ENCODE measurements around the gene TCF7L1.

The TCF7L1 gene

GRCh38 chr2:85184231-85184630, 51.0 kb downstream of the TCF7L1 start:
- H3K36me3 ChIP-seq (ENCODE audit: control insufficient read depth, insufficient read depth, low read length), result peaks cover 12% of the 10 kb centered on the region
- H3K9me3 ChIP-seq (ENCODE audit: control insufficient read depth, insufficient read depth, low read length), result no peaks in the 10 kb centered on the region
- peaks cover 35% of the 10 kb centered on the region for H3K4me1 ChIP-seq (ENCODE audit: control insufficient read depth, insufficient read depth, low read length)
- no peaks in the 10 kb centered on the region for H3K27me3 ChIP-seq (ENCODE audit: control insufficient read depth, insufficient read depth, low read length)
- no peak overlapping the region for H3K9ac ChIP-seq (ENCODE audit: low read depth, low read length)
- H3K27ac ChIP-seq (ENCODE audit: low read depth, low read length), result no peak overlapping the region
- no peak overlapping the region for H3K4me3 ChIP-seq (ENCODE audit: low read depth, low read length)

GRCh38 chr2:85184990-85185389, 51.8 kb downstream of the TCF7L1 start:
- H3K27me3 ChIP-seq (ENCODE audit: control insufficient read depth, insufficient read depth, low read length), result no peaks in the 10 kb centered on the region
- peaks cover 12% of the 10 kb centered on the region for H3K36me3 ChIP-seq (ENCODE audit: control insufficient read depth, insufficient read depth, low read length)
- no peaks in the 10 kb centered on the region for H3K9me3 ChIP-seq (ENCODE audit: control insufficient read depth, insufficient read depth, low read length)
- no peak overlapping the region for H3K9ac ChIP-seq (ENCODE audit: low read depth, low read length)
- no peak overlapping the region for H3K4me3 ChIP-seq (ENCODE audit: low read depth, low read length)
- no peak overlapping the region for H3K27ac ChIP-seq (ENCODE audit: low read depth, low read length)
- H3K4me1 ChIP-seq (ENCODE audit: control insufficient read depth, insufficient read depth, low read length), result peaks cover 30% of the 10 kb centered on the region

GRCh38 chr2:85185431-85185940, 52.3 kb downstream of the TCF7L1 start:
- Histone ChIP-seq H3K4me3 (ENCODE audit: low read depth, low read length) (no peak overlapping the region), H3K9ac (ENCODE audit: low read depth, low read length) (no peak overlapping the region), H3K36me3 (ENCODE audit: control insufficient read depth, insufficient read depth, low read length) (peaks cover 12% of the 10 kb centered on the region), H3K9me3 (ENCODE audit: control insufficient read depth, insufficient read depth, low read length) (no peaks in the 10 kb centered on the region), H3K27ac (ENCODE audit: low read depth, low read length) (no peak overlapping the region), H3K4me1 (ENCODE audit: control insufficient read depth, insufficient read depth, low read length) (peaks cover 25% of the 10 kb centered on the region), H3K27me3 (ENCODE audit: control insufficient read depth, insufficient read depth, low read length) (no peaks in the 10 kb centered on the region)

- H3K27me3 ChIP-seq (ENCODE audit: control insufficient read depth, insufficient read depth, low read length), result no peaks in the 10 kb centered on the region
- H3K27ac ChIP-seq (ENCODE audit: low read depth, low read length), result no peak overlapping the region
- peaks cover 17% of the 10 kb centered on the region for H3K4me1 ChIP-seq (ENCODE audit: control insufficient read depth, insufficient read depth, low read length)
- no peak overlapping the region for H3K9ac ChIP-seq (ENCODE audit: low read depth, low read length)
- no peaks in the 10 kb centered on the region for H3K9me3 ChIP-seq (ENCODE audit: control insufficient read depth, insufficient read depth, low read length)
- H3K36me3 ChIP-seq (ENCODE audit: control insufficient read depth, insufficient read depth, low read length), result peaks cover 12% of the 10 kb centered on the region
- H3K4me3 ChIP-seq (ENCODE audit: low read depth, low read length), result no peak overlapping the region
These were observed 53.9 kb downstream of the TCF7L1 start for GRCh38 chr2:85187069-85187468.

- Histone ChIP-seq H3K36me3 (ENCODE audit: control insufficient read depth, insufficient read depth, low read length) (peaks cover 14% of the 10 kb centered on the region), H3K9me3 (ENCODE audit: control insufficient read depth, insufficient read depth, low read length) (no peaks in the 10 kb centered on the region), H3K9ac (ENCODE audit: low read depth, low read length) (no peak overlapping the region), H3K4me1 (ENCODE audit: control insufficient read depth, insufficient read depth, low read length) (peaks cover 15% of the 10 kb centered on the region), H3K27me3 (ENCODE audit: control insufficient read depth, insufficient read depth, low read length) (no peaks in the 10 kb centered on the region), H3K4me3 (ENCODE audit: low read depth, low read length) (no peak overlapping the region), H3K27ac (ENCODE audit: low read depth, low read length) (no peak overlapping the region)
These were observed 55.7 kb downstream of the TCF7L1 start for GRCh38 chr2:85188852-85189251.

GRCh38 chr2:85189606-85190270, 56.5 kb downstream of the TCF7L1 start:
- Histone ChIP-seq H3K4me1 (ENCODE audit: control insufficient read depth, insufficient read depth, low read length) (peaks cover 15% of the 10 kb centered on the region), H3K27me3 (ENCODE audit: control insufficient read depth, insufficient read depth, low read length) (no peaks in the 10 kb centered on the region), H3K9ac (ENCODE audit: low read depth, low read length) (no peak overlapping the region), H3K9me3 (ENCODE audit: control insufficient read depth, insufficient read depth, low read length) (no peaks in the 10 kb centered on the region), H3K36me3 (ENCODE audit: control insufficient read depth, insufficient read depth, low read length) (peaks cover 14% of the 10 kb centered on the region), H3K4me3 (ENCODE audit: low read depth, low read length) (no peak overlapping the region), H3K27ac (ENCODE audit: low read depth, low read length) (no peak overlapping the region)

- H3K36me3 ChIP-seq (ENCODE audit: control insufficient read depth, insufficient read depth, low read length), result peaks cover 14% of the 10 kb centered on the region
- no peaks in the 10 kb centered on the region for H3K27me3 ChIP-seq (ENCODE audit: control insufficient read depth, insufficient read depth, low read length)
- no peak overlapping the region for H3K4me3 ChIP-seq (ENCODE audit: low read depth, low read length)
- no peaks in the 10 kb centered on the region for H3K9me3 ChIP-seq (ENCODE audit: control insufficient read depth, insufficient read depth, low read length)
- H3K9ac ChIP-seq (ENCODE audit: low read depth, low read length), result no peak overlapping the region
- H3K4me1 ChIP-seq (ENCODE audit: control insufficient read depth, insufficient read depth, low read length), result peaks cover 15% of the 10 kb centered on the region
- no peak overlapping the region for H3K27ac ChIP-seq (ENCODE audit: low read depth, low read length)
These were observed 58.0 kb downstream of the TCF7L1 start for GRCh38 chr2:85191157-85191556.

- Histone ChIP-seq H3K4me3 (ENCODE audit: low read depth, low read length) (no peak overlapping the region), H3K36me3 (ENCODE audit: control insufficient read depth, insufficient read depth, low read length) (peaks cover 5% of the 10 kb centered on the region), H3K4me1 (ENCODE audit: control insufficient read depth, insufficient read depth, low read length) (no peaks in the 10 kb centered on the region), H3K27ac (ENCODE audit: low read depth, low read length) (no peak overlapping the region), H3K27me3 (ENCODE audit: control insufficient read depth, insufficient read depth, low read length) (no peaks in the 10 kb centered on the region), H3K9ac (ENCODE audit: low read depth, low read length) (no peak overlapping the region), H3K9me3 (ENCODE audit: control insufficient read depth, insufficient read depth, low read length) (no peaks in the 10 kb centered on the region)
These were observed 61.7 kb downstream of the TCF7L1 start for GRCh38 chr2:85194780-85195480.

GRCh38 chr2:85195956-85196355, 62.8 kb downstream of the TCF7L1 start:
- Histone ChIP-seq H3K9me3 (ENCODE audit: control insufficient read depth, insufficient read depth, low read length) (no peaks in the 10 kb centered on the region), H3K4me1 (ENCODE audit: control insufficient read depth, insufficient read depth, low read length) (no peaks in the 10 kb centered on the region), H3K36me3 (ENCODE audit: control insufficient read depth, insufficient read depth, low read length) (peaks cover 8% of the 10 kb centered on the region), H3K27ac (ENCODE audit: low read depth, low read length) (no peak overlapping the region), H3K4me3 (ENCODE audit: low read depth, low read length) (no peak overlapping the region), H3K9ac (ENCODE audit: low read depth, low read length) (no peak overlapping the region), H3K27me3 (ENCODE audit: control insufficient read depth, insufficient read depth, low read length) (no peaks in the 10 kb centered on the region)

GRCh38 chr2:85199698-85200097, 66.5 kb downstream of the TCF7L1 start:
- Histone ChIP-seq H3K36me3 (ENCODE audit: control insufficient read depth, insufficient read depth, low read length) (peaks cover 3% of the 10 kb centered on the region; the same call in 1 of the 2 replicates), H3K9ac (ENCODE audit: low read depth, low read length) (no peak overlapping the region), H3K4me1 (ENCODE audit: control insufficient read depth, insufficient read depth, low read length) (no peaks in the 10 kb centered on the region), H3K4me3 (ENCODE audit: low read depth, low read length) (no peak overlapping the region), H3K27me3 (ENCODE audit: control insufficient read depth, insufficient read depth, low read length) (no peaks in the 10 kb centered on the region), H3K27ac (ENCODE audit: low read depth, low read length) (no peak overlapping the region), H3K9me3 (ENCODE audit: control insufficient read depth, insufficient read depth, low read length) (no peaks in the 10 kb centered on the region)

GRCh38 chr2:85209887-85210286, 76.7 kb downstream of the TCF7L1 start:
- Histone ChIP-seq H3K27ac (ENCODE audit: low read depth, low read length) (no peak overlapping the region), H3K9ac (ENCODE audit: low read depth, low read length) (no peak overlapping the region), H3K27me3 (ENCODE audit: control insufficient read depth, insufficient read depth, low read length) (no peaks in the 10 kb centered on the region)

More at GRCh38 chr2:85209887-85210286, 76.7 kb downstream of the TCF7L1 start:
- Histone ChIP-seq H3K9me3 (ENCODE audit: control insufficient read depth, insufficient read depth, low read length) (no peaks in the 10 kb centered on the region), H3K4me3 (ENCODE audit: low read depth, low read length) (no peak overlapping the region), H3K4me1 (ENCODE audit: control insufficient read depth, insufficient read depth, low read length) (peaks cover 25% of the 10 kb centered on the region), H3K36me3 (ENCODE audit: control insufficient read depth, insufficient read depth, low read length) (peaks cover 6% of the 10 kb centered on the region; the same call in 1 of the 2 replicates)

Data from HUES48 (cell line).